Urothelium cell line (cell line): Measurements from ENCODE around the gene NCAPG.

Source experiments
- DNase-seq: peaks from one replicate; pipeline ENCODE4 v3.0.0; 2011; ENCODE audit warnings: low spot score, mixed read lengths
- FAIRE-seq: peaks from 2 replicates; lab custom pipeline; 2011; peaks lifted over from hg19 to GRCh38; lab: Jason Lieb, UNC

Gene NCAPG, protein sequence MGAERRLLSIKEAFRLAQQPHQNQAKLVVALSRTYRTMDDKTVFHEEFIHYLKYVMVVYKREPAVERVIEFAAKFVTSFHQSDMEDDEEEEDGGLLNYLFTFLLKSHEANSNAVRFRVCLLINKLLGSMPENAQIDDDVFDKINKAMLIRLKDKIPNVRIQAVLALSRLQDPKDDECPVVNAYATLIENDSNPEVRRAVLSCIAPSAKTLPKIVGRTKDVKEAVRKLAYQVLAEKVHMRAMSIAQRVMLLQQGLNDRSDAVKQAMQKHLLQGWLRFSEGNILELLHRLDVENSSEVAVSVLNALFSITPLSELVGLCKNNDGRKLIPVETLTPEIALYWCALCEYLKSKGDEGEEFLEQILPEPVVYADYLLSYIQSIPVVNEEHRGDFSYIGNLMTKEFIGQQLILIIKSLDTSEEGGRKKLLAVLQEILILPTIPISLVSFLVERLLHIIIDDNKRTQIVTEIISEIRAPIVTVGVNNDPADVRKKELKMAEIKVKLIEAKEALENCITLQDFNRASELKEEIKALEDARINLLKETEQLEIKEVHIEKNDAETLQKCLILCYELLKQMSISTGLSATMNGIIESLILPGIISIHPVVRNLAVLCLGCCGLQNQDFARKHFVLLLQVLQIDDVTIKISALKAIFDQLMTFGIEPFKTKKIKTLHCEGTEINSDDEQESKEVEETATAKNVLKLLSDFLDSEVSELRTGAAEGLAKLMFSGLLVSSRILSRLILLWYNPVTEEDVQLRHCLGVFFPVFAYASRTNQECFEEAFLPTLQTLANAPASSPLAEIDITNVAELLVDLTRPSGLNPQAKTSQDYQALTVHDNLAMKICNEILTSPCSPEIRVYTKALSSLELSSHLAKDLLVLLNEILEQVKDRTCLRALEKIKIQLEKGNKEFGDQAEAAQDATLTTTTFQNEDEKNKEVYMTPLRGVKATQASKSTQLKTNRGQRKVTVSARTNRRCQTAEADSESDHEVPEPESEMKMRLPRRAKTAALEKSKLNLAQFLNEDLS

DNA sequence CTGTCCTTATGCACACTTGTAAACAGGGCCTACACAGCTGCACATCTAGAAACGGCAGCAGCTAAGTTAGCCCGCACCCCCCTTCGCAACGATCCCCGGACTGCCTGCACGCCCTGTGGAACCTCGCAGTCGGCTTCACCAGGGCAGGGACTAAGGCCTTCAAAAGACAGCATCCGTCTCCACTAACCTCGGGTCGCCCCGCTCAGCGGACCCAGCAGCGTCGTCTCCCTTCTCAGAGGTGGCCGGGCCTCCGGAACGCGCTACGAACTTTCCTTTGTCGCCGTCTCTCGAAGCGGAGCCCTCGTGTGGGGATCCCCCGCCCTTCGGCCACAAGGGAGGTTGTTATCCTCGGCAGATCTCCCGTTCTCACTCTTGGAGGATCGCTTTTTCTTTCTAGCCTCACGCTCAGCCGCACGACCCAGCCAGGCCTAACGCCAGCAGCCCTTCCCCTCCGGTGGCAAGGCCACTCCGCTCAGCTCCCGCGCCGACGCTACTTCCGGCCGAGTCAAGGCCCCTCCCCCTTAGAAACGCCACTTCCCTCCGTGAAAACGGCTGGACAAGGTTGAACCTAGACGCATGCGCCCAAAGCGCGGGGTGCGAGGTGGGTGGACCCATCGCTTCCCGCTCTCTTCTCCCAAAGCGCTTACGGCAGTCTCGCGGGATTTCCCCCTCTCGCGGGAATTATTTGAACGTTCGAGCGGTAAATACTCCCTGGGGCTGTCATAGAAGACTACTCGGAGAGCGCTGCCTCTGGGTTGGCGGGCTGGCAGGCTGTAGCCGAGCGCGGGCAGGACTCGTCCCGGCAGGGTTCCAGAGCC lies at the start of gene NCAPG, which contains the start of gene DCAF16:
Gene NCAPG (plus strand): TSS at position 720 of the 818 bp plus-strand sequence. CDS start 99 bp downstream, outside the sequence.
Gene DCAF16 (minus strand): TSS at position 498 of the 818 bp plus-strand sequence. CDS start 6,616 bp downstream, outside the sequence.
- peak; percentile 93 for DNase-seq
- peak; percentile 27 for FAIRE-seq

DNA sequence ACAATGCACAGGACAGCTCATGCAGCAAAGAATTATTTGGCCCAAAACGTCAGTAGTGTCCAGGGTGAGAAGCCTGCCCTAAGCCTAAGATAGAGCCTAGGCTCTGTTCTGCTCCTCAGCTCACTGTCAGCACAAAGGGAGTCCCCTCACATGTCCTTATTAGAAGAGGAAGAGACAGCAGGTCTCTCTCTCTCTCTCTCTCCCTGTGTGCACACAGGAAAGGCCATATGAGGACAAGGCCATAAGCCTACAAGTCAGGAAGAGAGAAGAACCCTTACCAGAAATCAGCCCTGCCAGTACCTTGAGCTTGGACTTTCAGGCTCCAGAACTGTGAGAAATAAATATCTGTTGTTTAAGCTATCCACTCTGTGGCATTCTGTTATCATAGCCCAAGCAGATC lies 49.7 kb upstream of the NCAPG start:
- no peak for FAIRE-seq
- DNase-seq, result no peak

DNA sequence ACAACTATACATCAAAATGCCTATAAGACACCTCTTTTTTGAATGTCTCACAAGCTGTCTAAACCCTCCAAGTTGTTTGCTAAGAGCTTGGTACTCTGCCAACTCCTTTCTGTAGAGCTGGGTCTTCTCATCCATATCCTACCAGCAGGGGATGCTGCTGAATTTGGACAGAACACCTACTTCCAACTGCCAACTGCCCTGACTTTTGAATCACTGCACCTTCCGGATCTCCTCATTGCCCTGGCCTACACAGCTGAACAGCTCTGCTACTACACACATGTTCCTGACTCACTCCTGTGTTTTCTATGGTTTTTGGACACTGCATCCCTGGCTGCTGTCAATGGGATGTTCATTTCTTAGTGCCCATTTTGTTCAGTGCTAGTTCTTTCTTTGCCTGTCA lies 48.1 kb upstream of the NCAPG start:
- FAIRE-seq (no peak), DNase-seq (no peak)

DNA sequence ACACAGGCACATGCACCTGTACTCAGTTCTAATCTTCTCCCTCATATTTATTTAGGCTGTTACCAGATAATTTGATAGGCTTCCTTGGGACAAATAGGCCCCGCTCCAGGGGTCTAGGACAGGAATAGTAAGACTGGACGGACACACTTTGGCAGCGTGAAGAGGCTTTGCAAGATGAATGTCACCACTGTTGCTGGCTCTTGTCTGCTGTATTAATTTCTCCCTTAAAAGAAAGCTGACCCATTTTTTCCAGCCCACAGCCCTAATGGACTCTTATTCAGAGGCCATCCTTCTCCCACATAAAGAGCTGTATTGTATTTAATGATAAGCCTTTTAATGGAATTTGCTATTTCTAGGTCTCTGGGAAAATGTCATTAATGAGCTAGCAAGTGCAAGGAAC lies 47.4 kb upstream of the NCAPG start:
- no peak for FAIRE-seq
- no peak for DNase-seq

DNA sequence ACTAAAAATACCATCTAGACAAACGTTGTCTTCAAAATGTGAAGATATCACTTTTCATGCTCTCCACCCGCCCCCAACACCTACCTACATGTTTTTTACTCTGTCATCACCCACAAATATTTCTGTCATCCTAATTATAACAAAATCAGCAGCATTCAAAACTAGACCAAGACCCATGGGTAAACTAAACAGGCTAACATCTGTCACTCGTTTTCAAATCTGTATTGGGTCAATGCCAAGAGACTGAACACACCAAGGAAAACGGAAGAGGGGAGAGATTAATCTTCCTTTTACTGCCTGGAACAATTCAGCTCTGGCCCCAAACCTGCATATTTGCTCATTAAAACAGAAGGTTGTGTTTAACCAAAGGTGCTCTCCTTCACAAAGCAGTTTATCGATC lies 46.8 kb upstream of the NCAPG start:
- no peak for FAIRE-seq
- DNase-seq, result no peak

DNA sequence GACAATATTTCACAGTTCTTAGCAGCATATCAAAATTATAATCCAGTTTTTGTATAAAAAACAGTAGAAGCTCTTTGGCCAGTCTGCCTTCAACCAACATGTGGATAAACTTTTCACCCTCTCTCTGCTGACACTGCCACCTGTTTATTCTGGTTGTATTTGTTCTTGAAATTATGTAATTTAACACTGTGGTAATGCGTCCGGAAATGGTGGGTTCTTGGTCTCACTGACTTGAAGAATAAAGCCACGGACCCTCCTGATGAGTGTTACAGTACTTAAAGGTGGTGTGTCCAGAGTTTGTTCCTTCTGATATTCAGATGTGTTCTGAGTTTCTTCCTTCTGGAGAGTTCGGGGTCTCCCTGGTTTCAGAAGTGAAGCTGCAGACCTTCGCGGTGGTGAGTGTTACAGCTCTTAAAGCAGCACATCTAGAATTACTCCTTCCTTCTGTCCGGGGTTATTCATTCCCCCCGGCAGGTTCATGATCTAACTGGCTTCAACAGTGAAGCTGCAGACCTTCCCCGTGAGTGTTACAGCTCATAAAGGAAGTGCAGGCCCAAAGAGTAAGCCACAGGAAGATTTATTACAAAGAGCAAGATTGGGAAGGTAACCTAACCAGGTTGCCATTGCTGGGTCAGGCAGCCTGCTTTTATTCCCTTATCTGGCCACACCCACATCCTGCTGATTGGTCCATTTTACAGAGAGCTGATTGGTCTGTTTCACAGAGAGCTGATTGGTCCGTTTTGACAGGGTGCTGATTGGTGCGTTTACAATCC lies 45.1 kb upstream of the NCAPG start:
- FAIRE-seq (no peak), DNase-seq (no peak)

DNA sequence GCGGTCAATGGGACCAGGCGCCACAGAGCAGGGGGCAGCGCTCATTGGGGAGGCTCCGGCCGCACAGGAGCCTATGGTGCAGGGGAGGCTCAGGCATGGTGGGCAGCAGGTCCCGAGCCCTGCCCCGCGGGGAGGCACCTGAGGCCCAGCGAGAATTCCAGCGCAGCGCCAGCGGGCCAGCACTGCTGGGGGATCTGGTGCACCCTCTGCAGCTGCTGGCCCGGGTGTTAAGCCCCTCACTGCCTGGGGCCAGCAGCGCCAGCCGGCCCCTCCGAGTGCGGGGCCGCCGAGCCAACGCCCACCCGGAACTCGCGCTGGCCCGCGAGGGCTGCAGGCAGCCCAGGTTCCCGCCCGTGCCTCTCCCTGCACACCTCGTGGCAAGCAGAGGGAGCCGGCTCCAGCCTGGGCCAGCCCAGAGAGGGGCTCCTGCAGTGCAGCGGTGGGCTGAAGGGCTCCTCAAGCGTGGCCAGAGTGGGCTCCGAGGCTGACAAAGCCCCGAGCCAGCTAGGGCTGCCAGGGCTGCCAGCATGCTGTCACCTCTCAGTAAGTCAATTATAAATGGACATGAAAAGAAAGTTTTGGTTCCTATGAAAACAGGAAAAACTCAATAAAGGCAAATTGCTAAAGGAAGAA lies 43.8 kb upstream of the NCAPG start:
- FAIRE-seq (no peak), DNase-seq (no peak)

DNA sequence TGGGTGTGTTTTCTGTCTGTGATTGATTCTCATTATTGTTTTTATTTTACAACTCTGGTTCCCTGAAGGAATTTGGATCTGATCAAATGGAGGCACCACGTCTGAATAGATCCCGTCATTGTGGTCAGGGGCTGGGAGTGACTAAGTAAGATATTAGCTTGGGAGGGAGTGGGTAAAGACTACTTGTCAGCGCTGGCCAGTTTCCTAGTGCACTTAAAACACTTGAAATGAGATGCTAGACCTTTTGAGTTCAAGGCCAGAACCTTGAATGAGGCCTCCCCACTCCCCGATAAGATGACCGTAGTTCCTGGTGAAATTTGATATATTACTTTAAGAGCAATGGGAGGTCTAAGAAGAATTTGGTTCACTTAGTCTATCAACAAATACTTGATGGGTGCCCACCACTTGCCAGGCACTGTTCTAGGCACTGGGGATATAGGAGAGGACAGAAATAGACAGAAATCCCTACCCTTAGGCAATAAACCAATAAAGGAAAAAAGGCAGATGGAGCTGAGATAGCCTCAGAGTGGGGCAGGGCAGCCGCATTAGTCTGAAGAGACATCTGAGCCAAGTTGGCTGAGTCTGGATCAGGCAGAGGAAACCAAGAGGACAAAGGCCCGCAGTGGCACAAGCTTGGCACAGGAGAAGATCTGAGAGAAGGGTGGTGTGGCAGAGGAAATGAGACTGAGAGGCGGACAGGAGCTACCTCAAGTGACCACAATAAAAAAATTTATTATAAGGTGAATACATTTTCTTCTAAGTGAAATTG lies 41.2 kb upstream of the NCAPG start:
- no peak for DNase-seq
- FAIRE-seq, result no peak

DNA sequence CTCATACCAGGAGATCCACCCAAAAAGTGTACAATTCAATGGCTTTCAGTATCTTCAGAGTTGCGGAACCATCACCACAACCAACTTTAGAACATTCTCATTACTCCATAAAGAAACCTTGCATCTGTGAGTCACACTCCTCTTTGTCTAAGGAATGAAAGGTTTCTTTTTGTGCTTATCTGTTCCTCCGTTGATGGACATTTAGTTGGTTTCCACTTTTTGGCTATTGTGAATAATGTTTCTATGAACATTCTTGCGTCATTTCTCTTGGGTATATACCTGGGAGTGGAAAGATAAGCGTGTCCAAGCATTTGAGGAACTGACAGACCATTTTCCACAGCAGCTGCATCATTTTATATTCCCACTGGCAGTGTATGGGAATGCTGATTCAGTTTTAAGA lies 39.9 kb upstream of the NCAPG start:
- no peak for DNase-seq
- no peak for FAIRE-seq

DNA sequence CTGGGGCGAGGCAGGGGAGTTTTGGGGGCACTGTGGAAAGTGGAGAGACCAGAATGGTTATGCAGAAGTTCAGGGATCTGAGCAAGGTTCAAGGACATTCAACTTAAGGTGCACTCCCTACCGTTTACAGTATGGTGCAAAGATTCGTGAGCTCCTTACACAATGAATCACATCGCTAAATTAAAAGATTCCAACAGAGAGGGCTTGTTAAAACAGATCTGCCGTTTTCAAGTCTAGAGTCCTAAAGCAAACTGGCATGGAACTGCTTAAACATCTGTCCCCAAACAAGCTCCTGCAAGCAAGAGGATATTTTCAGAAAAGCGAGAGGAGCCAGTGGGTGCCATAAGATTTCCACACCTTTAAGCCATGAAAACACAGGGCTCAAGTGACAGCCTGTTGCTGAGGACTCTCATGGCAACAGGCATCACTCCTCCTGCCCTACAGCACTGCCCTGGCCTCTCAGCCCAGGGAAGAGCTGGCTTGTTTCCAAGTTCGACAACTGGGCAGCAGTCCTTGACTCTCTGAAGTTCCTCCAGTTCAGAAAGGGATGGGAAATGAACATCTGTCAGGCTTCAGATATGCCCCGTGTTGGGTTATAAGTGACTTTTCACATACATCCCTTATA lies 39.4 kb upstream of the NCAPG start:
- FAIRE-seq (no peak), DNase-seq (no peak)

DNA sequence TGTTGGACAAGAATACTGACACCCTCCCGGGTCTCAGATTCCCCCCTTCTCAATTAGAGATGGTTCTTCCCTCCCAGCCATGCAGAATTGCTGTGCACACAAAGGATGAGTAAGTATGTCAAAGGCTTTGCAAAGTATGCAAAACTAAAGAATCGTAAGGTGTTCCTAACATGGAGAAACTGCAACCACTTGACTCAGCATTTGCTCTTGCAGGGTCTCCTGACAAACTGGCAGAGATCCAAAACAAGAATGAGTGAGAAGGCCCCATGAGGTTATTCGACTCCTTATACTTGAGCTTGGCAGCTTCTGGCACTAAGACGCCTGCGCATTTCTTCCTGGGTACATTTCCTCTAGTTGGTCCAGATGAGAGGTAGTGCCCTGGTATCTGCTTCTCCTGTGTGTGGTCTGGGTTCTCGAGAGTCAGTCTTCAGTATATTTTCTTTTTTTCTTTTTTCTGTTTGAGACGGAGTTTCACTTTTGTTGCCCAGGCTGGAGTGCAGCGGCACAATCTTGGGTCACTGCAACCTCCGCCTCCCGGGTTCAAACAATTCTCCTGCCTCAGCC lies 37.6 kb upstream of the NCAPG start:
- FAIRE-seq (no peak), DNase-seq (no peak)

DNA sequence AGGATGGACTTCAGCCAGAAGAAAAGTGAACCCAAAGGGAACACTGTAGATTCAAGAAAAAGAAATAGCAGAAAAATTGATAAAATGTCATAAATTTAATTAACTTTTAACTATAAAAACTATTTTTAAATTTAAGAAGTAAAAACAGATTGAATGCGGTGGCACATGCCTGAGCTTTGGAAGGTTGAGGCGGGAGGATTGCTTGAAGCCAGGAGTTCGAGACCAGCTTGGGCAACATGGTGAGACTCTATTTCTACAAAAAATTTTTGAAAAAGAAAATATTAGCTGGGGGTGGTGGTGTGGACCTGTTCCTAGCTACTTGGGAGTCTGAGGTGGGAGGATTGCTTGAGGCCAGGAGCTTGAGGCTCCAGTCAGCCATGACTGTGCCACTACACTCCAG lies 32.3 kb upstream of the NCAPG start:
- FAIRE-seq, result no peak
- no peak for DNase-seq

DNA sequence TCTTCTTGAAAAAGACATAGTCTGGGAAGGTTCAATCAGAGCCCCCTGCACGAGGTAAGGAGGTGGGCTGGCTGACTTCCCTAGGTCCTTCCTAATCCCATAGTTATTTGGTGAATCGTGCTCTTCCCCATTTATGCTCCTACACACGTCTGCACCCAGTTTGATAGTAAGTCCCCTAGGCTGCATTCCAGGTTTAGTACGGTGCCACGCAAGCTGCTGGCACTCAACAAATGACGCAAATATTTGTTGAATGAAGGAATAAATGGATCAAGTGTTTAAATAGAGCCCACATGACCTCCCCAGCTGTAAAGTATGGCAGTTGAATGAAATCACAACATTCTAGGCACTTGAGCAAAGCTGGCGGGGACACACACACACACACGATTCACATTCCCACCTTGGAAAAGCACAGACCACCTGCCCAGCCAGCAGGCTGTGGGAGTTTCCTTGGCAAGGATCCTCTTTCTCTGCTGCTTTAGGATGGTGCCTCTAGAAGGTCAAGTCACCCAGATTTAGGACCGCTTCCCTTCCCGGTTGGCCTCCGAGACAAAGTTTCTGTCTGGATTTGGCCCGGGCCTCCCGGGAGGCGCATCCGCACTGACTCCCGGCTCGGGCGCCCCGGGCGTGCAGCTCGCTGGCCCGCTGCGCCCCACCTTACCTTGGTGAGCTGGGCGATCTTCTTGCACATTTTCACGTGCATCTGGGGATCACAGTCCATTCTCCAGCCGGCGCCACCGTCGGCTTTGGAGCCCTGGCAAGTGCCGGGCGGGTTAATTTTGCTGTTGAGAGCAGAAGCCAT lies 30.1 kb upstream of the NCAPG start:
- DNase-seq (no peak), FAIRE-seq (no peak)

DNA sequence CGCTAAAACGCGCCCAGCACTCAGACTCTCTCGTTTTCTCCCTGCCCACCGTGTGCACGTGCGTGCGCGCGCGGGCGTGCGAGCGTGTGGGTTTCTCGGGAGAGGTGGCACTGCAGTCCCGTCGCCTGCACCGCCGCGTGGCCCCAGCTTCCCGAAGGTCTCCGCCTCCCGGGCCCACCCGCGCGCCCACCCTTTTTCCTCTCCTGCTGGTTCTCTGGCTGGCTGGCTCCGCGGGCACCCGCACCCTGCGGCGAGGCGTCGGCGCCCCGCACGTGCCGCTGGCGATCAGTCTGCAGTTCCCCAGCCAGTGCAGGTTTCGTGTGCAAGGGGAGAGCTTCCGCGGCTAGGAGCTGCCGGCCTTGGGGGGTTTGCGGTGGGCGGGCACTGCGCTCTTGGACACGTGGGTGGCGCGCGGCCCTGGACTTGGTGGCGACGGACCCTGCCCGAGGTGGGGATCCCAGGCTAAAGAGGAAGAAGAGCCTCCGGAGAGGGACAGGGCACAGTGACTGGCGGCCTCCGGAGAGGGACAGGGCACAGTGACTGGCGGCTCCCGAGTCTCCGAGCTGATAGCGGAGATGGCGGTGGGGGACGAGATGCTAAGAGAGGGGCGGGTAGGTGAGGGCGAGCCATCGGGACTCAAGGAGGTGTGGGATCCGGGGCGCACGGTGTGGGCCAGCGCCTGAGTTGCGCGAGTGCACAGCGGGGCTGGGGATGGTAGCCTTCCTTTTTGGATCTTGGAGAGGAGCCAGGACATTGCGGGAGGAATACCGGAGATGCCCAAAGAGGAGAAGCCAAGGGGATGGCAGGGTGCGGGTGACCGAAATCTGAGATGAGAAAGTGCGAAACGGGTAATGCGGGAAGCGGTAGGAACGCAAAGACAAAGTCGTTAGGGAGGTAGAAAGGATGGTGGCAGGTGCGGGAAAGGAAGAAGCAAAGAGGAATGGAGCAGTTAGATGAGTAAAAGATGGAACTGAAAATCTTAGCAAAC lies 29.2 kb upstream of the NCAPG start, which contains the start of gene FAM184B:
Gene FAM184B (minus strand): TSS at position 322 of the 988 bp plus-strand sequence. CDS start 322 bp downstream, outside the sequence.
- FAIRE-seq (no peak), DNase-seq (no peak)

DNA sequence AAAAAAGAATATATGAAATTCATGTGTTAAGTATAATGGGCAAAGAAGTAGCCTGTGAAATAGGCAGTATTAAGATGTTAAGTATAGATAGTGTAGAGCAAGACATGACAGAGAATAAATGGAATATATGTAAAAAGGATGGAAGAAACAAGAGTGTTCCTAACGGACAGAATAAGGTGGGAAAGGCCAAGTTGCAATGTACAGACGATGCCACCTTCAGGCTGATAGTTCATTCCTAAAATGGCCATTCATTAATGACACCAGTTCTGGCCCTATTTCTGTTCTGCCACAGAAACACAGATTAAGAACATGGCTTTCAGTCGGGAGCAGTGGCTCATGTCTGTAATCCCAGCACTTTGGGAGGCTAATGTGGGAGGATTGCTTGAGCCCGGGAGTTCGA lies 24.9 kb upstream of the NCAPG start:
- FAIRE-seq, result no peak
- DNase-seq, result no peak

DNA sequence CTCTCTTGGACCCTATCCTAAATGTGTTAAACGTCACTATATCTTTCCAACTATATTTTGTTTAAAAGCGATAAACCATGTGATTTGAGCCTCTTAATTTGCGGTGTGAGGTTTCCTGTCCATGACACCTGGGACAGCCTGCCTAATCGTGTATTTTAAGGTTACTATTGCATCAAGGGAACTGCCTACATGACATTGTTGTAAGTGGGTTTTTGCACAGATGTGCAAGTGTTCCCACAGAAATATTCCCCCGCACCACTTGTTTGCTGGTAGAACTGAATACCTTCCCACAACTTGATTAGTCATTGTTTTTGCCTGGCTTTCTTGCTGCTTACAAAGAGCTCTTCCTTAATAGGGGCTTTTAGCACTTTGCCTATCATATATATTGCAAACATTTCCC lies 24.2 kb upstream of the NCAPG start:
- FAIRE-seq (no peak), DNase-seq (no peak)
